Tibial nerve (tissue), 4 donors: ENCODE results near the gene POP5. TPM values are rescaled to one million over a fixed set of nuclear protein-coding genes. Genes with fewer than 3 reads are reported as not detected.

Source experiments
- DNase-seq, 2 donors: peaks; one replicate each; pipeline ENCODE4 v3.0.0-alpha.2; 2019; ENCODE audit warnings: low spot score in 2 of 2
- H3K27ac ChIP-seq, 4 donors: fragments of 200-600 bp; sonication (generic) in 3 of 4; one replicate each; pipeline ENCODE4 v1.5.1; 2017 to 2019; ENCODE audit warnings: mild to moderate bottlenecking in 1 of 4
- H3K27me3 ChIP-seq, 2 donors: fragments of 200-600 bp; sonication (generic) in 1 of 2; one replicate each; pipeline versions ENCODE4 v1.5.1 to v1.6.0; 2017 to 2019
- H3K36me3 ChIP-seq, 3 donors: fragments of 200-600 bp; sonication (generic); one replicate each; pipeline ENCODE4 v1.5.1; 2018 to 2019
- H3K4me1 ChIP-seq, 4 donors: fragments of 200-600 bp; sonication (generic) in 3 of 4; one replicate each; pipeline ENCODE4 v1.5.1; 2017 to 2019
- H3K4me3 ChIP-seq, 4 donors: fragments of 200-600 bp; sonication (generic) in 3 of 4; one replicate each; pipeline ENCODE4 v1.5.1; 2017 to 2019; ENCODE audit warnings: mild to moderate bottlenecking in 1 of 4, moderate library complexity in 1 of 4
- H3K9me3 ChIP-seq, 4 donors: fragments of 200-600 bp; sonication (generic) in 3 of 4; one replicate each; pipeline ENCODE4 v1.5.1; 2017 to 2019
- EP300 ChIP-seq, 2 donors: sonication (generic); formaldehyde crosslinking; IDR thresholded peaks; one replicate each; pipeline ENCODE4 v1.6.1; 2017; ENCODE audit warnings: antibody characterized with exemption in 2 of 2, mild to moderate bottlenecking in 1 of 2
- POLR2A ChIP-seq, 2 donors: fragments of 450-650 bp; IDR thresholded peaks; one replicate each; pipeline ENCODE4 v1.6.1; 2017; ENCODE audit warnings: antibody characterized with exemption in 2 of 2, mild to moderate bottlenecking in 2 of 2, moderate library complexity in 2 of 2
- WGBS, 2 donors: methylation state at CpG; one replicate each; pipeline ENCODE4 v1.1.5; 2018; 5-methylcytosine and 5-hydroxymethylcytosine counted together
- total RNA-seq, 4 donors: library from RNA; depleted of rRNA; stranded (reverse); fragments of >200 nt; gene quantifications; one replicate each; pipeline ENCODE4 v1.1.0, GENCODE V29; 2016
- TF ChIP-seq, protein P1 (sequence below), 5 experiments: fragments of 200-600 bp in 3 of 5; fragments of 450-650 bp in 2 of 5; sonication (generic) in 3 of 5; IDR thresholded peaks; one replicate each; pipeline ENCODE4 v1.5.1; 2016 to 2019; ENCODE audit warnings: antibody characterized with exemption in 5 of 5, mild to moderate bottlenecking in 3 of 5, moderate library complexity in 2 of 5

The POP5 gene
- total RNA-seq, 4 donors from 2014 or later = 32.6 to 57.6 (median 51.7) TPM

DNA sequence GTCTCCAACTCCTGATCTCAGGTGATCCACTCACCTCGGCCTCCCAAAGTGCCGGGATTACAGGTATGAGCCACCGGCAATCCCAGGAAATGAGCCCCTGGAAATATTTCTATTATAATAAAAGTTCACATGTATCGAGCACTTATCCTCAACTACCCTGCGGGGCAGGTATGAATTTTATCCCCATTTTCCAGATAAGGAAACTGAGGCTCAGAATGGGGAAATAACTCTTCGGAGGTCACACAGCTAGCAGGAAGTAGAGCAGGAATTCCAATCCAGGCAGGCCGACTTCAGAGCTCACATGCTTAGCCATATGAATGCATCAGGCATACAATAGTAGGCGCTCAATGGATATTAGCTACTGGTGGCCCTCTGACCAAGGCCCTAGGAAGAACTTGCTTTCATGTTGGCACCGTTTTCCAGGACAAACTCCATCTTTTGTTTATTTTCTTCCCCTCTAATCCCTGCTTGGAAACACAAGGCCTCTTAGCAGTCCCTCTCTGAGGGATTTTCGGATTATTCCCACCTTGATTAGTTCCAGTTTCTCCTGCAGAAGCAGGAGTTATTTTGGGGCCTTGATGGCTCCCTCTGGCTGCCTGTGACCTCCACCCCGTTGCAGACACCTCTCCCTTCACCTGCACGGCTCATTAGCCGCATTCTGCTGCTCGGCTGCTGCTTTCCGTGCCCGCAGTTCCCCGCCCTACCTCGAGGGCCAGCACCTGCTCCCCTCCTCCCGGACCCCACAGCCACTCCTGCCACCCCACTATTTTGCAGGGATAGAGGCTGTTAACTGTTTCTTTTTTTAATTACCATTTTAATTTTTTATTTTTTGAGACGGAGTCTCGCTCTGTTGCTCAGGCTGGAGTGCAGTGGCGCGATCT is 18.7 kb upstream of the POP5 start:
- H3K4me1 ChIP-seq = no peaks in the 10 kb centered on the region
- no peaks in the 10 kb centered on the region for H3K9me3 ChIP-seq
- no peak overlapping the region for H3K4me3 ChIP-seq
- WGBS, 2 donors = 69 to 74% methylated on average over 23 of the region's 23 CpGs
- peaks cover 0 to 12% of the 10 kb centered on the region in 2 donors for H3K27me3 ChIP-seq
- TF ChIP-seq EP300 (IDR thresholded peaks at IDR 0.05) (no peak), POLR2A (IDR thresholded peaks at IDR 0.05) (no peak)
- TF ChIP-seq, protein P1, sequence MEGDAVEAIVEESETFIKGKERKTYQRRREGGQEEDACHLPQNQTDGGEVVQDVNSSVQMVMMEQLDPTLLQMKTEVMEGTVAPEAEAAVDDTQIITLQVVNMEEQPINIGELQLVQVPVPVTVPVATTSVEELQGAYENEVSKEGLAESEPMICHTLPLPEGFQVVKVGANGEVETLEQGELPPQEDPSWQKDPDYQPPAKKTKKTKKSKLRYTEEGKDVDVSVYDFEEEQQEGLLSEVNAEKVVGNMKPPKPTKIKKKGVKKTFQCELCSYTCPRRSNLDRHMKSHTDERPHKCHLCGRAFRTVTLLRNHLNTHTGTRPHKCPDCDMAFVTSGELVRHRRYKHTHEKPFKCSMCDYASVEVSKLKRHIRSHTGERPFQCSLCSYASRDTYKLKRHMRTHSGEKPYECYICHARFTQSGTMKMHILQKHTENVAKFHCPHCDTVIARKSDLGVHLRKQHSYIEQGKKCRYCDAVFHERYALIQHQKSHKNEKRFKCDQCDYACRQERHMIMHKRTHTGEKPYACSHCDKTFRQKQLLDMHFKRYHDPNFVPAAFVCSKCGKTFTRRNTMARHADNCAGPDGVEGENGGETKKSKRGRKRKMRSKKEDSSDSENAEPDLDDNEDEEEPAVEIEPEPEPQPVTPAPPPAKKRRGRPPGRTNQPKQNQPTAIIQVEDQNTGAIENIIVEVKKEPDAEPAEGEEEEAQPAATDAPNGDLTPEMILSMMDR (IDR thresholded peaks at IDR 0.05) = no peak
- H3K36me3 ChIP-seq = no peaks in the 10 kb centered on the region
- no peak overlapping the region for H3K27ac ChIP-seq
- no peak for DNase-seq

GRCh38 chr12:120598674-120599463 is 17.7 kb upstream of the POP5 start:
- H3K27me3 ChIP-seq = peaks cover 0 to 12% of the 10 kb centered on the region in 2 donors
- WGBS, 2 donors = 43 to 44% methylated on average over 13 of the region's 13 CpGs
- DNase-seq = no peak
- H3K4me1 ChIP-seq = no peaks in the 10 kb centered on the region
- H3K9me3 ChIP-seq = no peaks in the 10 kb centered on the region
- H3K4me3 ChIP-seq = no peak overlapping the region
- no peak overlapping the region for H3K27ac ChIP-seq
- TF ChIP-seq, protein P1 (IDR thresholded peaks at IDR 0.05) = no peak
- TF ChIP-seq EP300 (IDR thresholded peaks at IDR 0.05) (no peak), POLR2A (IDR thresholded peaks at IDR 0.05) (no peak)
- no peaks in the 10 kb centered on the region for H3K36me3 ChIP-seq

GRCh38 chr12:120597861-120598260 is 16.7 kb upstream of the POP5 start:
- peaks cover 0 to 12% of the 10 kb centered on the region in 2 donors for H3K27me3 ChIP-seq
- TF ChIP-seq POLR2A (IDR thresholded peaks at IDR 0.05) (no peak), EP300 (IDR thresholded peaks at IDR 0.05) (no peak)
- TF ChIP-seq, protein P1 (IDR thresholded peaks at IDR 0.05) = no peak
- no peak for DNase-seq
- no peaks in the 10 kb centered on the region for H3K4me1 ChIP-seq
- no peak overlapping the region for H3K27ac ChIP-seq
- WGBS, 2 donors = 49 to 68% methylated on average over 3 of the region's 3 CpGs
- H3K9me3 ChIP-seq = no peaks in the 10 kb centered on the region
- H3K36me3 ChIP-seq = no peaks in the 10 kb centered on the region
- H3K4me3 ChIP-seq = no peak overlapping the region

DNA sequence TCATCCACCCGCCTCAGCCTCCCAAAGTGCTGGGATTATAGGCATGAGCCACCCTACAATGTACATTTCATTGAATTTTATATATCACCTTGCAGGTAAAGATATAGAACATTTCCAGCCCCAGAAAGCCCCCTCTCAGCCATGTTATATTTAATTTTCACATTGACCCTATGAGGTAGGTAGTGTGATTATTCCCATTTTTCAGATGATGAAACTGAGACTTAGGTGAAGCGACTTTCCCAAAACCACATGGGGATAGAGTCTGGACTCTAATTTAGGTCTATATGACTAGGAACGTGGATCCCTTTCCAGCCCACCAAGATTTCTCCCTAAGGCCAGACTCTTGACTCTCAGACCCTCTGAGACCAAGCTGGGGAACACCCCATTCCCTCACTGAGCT is 15.7 kb upstream of the POP5 start:
- no peak overlapping the region for H3K4me3 ChIP-seq
- H3K36me3 ChIP-seq = no peaks in the 10 kb centered on the region
- H3K9me3 ChIP-seq = no peaks in the 10 kb centered on the region
- no peak for TF ChIP-seq EP300 (IDR thresholded peaks at IDR 0.05)
- TF ChIP-seq, protein P1 (IDR thresholded peaks at IDR 0.05) = no peak
- TF ChIP-seq POLR2A (IDR thresholded peaks at IDR 0.05) = no peak
- no peak overlapping the region for H3K27ac ChIP-seq
- no peaks in the 10 kb centered on the region for H3K4me1 ChIP-seq
- peaks cover 0 to 12% of the 10 kb centered on the region in 2 donors for H3K27me3 ChIP-seq
- DNase-seq = no peak
- 90 to 91% methylated on average over 3 of the region's 3 CpGs for WGBS, 2 donors
